Right lobe of liver (tissue), 6 donors: Measurements from ENCODE around the gene ANKH. TPM values are rescaled to one million over a fixed set of nuclear protein-coding genes. Genes with fewer than 3 reads are reported as not detected.
A peak's percentile ranks its signal among the peaks of the same experiment; 100 is the strongest.

Experiments
- ATAC-seq, 4 donors: fragments of 200-7000 bp; cut with Tn5 transposase; one replicate each; pipeline ENCODE4 v1.9.1; 2020; ENCODE audit warnings: mild to moderate bottlenecking in 4 of 4, moderate library complexity in 4 of 4
- DNase-seq, 3 donors: peaks; one replicate each; pipeline ENCODE4 v3.0.0-alpha.2; 2020
- H3K27ac ChIP-seq, 3 donors: fragments of 200-600 bp; one replicate each; pipeline ENCODE4 v1.8.0; 2022
- H3K27me3 ChIP-seq, 2 donors: fragments of 200-600 bp; one replicate each; pipeline ENCODE4 v1.8.0; 2022
- H3K36me3 ChIP-seq, 4 donors: fragments of 200-600 bp; sonication (generic) in 1 of 4; one replicate each; pipeline versions ENCODE4 v1.5.1 to v1.8.0; 2017 to 2022; ENCODE audit warnings: control low read depth in 1 of 4
- H3K4me1 ChIP-seq, 4 donors: fragments of 200-600 bp; sonication (generic) in 1 of 4; one replicate each; pipeline versions ENCODE4 v1.5.1 to v1.8.0; 2017 to 2022; ENCODE audit warnings: control low read depth in 1 of 4
- H3K4me3 ChIP-seq, 3 donors: fragments of 200-600 bp; one replicate each; pipeline ENCODE4 v1.8.0; 2022
- H3K9me3 ChIP-seq, 4 donors: fragments of 200-600 bp; sonication (generic) in 1 of 4; one replicate each; pipeline versions ENCODE4 v1.5.1 to v1.8.0; 2017 to 2022; ENCODE audit warnings: control low read depth in 1 of 4
- POLR2A ChIP-seq: fragments of 450-650 bp; IDR thresholded peaks from one replicate; pipeline ENCODE4 v1.6.1; 2017; ENCODE audit warnings: antibody characterized with exemption, mild to moderate bottlenecking
- WGBS: methylation state at CpG from one replicate; pipeline ENCODE4 v1.1.6; 2018; ENCODE audit warnings: low coverage, low lambda C conversion rate; ENCODE audit not compliant: insufficient coverage; ENCODE audit errors: missing lambda C conversion rate; 5-methylcytosine and 5-hydroxymethylcytosine counted together
- intact Hi-C, 2 donors: fragments of 100-400 bp; cut with DNase I; formaldehyde crosslinking; loops; one replicate each; pipeline versions ENCODE4 v1.11.2 to v1.14.1; 2022
- total RNA-seq, 6 experiments: library from RNA; depleted of rRNA in 2 of 6; stranded (reverse); fragments of >200 nt in 2 of 6; fragmentation: NEBNext Ultra II Directional in 3 of 6; extraction: Animal tissue kit (Norgen Biotek cat#: 25700) in 3 of 6; gene quantifications; one replicate each; pipeline versions ENCODE4 v1.1.0 to v1.2.4, GENCODE V29; 2016 to 2023
- TF ChIP-seq, protein P1 (sequence below), 4 donors: fragments of 200-600 bp in 3 of 4; fragments of 450-650 bp in 1 of 4; IDR thresholded peaks; one replicate each; pipeline versions ENCODE4 v1.5.1 to v1.8.0; 2016 to 2022; ENCODE audit warnings: antibody characterized with exemption in 4 of 4, mild to moderate bottlenecking in 2 of 4
- donor health status: DM: no; HTN: yes; CAD: no.
- donor health status: DM: no; HTN: no; CAD: no.
- donor health status: DM: no; HTN: no; CAD: no.
- donor health status: DM: no; HTN: yes; CAD: no.
- donor health status: DM: no; HTN: yes; CAD: no.

The ANKH gene
- total RNA-seq, 6 experiments from 2014 or later: 38.5 to 121 (median 61.9) TPM

DNA sequence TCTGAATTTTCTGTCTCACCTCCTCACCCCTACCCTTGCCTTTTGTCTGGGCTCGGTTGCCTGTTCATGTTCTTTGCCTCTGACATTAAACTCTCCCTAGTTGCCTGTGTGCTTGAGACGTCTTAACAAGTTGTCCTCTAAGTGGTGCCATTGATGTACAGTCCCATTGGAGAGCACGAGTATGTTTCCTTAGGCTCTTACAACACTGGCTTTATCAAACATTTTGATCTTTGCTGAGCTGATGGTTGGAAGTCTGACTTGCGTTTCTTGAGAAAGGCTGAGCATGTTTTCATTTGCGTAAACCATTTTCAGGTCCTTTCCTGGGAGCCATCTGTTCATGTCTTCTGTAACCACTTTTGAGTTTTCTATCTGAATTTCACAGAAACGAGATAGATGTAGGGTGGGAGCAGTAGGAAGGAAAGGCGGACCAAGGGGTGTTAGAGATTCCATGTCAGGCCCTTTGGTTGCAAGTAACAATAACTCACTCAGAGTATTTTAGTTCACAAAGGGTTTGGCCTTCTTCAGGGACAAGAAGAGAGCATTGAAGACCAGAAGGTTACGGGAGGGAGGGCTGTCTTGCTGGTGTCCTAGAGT, 171.7 kb downstream of the ANKH start:
- H3K4me3 ChIP-seq: no peak overlapping the region
- H3K4me1 ChIP-seq: peaks cover 0 to 54% (median 7%) of the 10 kb centered on the region in 4 donors
- no peaks in the 10 kb centered on the region for H3K27me3 ChIP-seq
- no peak for TF ChIP-seq POLR2A
- TF ChIP-seq, protein P1, sequence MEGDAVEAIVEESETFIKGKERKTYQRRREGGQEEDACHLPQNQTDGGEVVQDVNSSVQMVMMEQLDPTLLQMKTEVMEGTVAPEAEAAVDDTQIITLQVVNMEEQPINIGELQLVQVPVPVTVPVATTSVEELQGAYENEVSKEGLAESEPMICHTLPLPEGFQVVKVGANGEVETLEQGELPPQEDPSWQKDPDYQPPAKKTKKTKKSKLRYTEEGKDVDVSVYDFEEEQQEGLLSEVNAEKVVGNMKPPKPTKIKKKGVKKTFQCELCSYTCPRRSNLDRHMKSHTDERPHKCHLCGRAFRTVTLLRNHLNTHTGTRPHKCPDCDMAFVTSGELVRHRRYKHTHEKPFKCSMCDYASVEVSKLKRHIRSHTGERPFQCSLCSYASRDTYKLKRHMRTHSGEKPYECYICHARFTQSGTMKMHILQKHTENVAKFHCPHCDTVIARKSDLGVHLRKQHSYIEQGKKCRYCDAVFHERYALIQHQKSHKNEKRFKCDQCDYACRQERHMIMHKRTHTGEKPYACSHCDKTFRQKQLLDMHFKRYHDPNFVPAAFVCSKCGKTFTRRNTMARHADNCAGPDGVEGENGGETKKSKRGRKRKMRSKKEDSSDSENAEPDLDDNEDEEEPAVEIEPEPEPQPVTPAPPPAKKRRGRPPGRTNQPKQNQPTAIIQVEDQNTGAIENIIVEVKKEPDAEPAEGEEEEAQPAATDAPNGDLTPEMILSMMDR (IDR thresholded peaks at IDR 0.05): no peak
- DNase-seq (no peak), ATAC-seq (no peak)
- intact Hi-C loops: loop anchor here in 1 of 2 donors (10.0 kb wide), 1 partner anchor 315 kb away; no protein-coding TSS in a partner anchor
- H3K36me3 ChIP-seq: peaks cover 0 to 10% (median 1%) of the 10 kb centered on the region in 4 donors
- H3K9me3 ChIP-seq: no peaks in the 10 kb centered on the region
- H3K27ac ChIP-seq: no peak overlapping the region
- WGBS: 95% methylated on average over 8 of the region's 8 CpGs

DNA sequence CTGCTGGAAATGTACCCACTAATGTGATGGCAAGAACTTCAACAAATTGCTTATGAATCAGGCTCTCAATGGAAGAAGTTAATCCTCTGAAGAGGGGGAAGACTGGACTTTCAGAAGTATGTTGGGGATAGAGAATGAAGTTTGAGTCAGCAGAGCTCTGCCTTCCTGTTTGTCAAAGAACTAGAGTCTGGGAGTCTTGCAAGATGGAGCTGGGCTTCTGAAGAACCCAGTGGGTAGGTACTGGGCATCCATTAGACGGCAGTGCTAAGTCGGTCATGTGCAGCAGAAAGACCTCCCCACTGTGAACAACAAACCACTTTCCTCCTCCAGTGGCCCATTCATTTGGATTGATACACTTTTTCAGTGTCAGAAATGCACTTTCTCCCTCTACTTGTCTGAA, 172.4 kb downstream of the ANKH start:
- DNase-seq (no peak), ATAC-seq (no peak)
- Histone ChIP-seq H3K4me3 (no peak overlapping the region), H3K27ac (peak overlapping the region in 2 of 3 donors; percentile 35 to 64), H3K27me3 (no peaks in the 10 kb centered on the region), H3K4me1 (peaks cover 0 to 47% (median 7%) of the 10 kb centered on the region in 4 donors), H3K9me3 (no peaks in the 10 kb centered on the region), H3K36me3 (peaks cover 0 to 15% (median 4%) of the 10 kb centered on the region in 4 donors)
- no peak for TF ChIP-seq POLR2A
- TF ChIP-seq, protein P1 (IDR thresholded peaks at IDR 0.05): no peak
- WGBS: 90% methylated on average over 2 of the region's 2 CpGs
- intact Hi-C loops: no loop called here

DNA sequence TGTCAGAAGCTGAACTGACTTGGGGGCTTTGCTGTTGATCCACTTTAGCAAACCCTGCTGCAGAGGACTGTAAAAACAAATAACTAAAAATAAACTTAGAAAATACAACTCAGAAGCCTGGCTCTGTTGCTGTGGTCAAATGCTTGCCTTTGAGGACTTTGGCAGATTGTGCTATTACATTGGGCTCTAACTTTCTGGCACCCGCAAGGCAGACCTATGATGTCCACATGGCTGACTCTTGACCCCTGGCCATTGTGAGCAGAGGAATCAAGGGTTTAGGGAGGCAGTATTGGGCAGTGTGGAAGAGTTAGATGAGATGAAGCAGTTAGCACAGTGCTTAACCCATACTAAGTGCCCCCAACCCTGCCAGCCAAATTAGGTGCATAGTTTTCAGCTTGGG, 173.1 kb downstream of the ANKH start:
- intact Hi-C loops: no loop called here
- DNase-seq (peak in 2 of 3 donors; percentile 69 to 85), ATAC-seq (peak; percentile 63 to 89 (median 86))
- TF ChIP-seq, protein P1 (IDR thresholded peaks at IDR 0.05): no peak
- TF ChIP-seq POLR2A: no peak
- H3K27me3 ChIP-seq: no peaks in the 10 kb centered on the region
- H3K27ac ChIP-seq: peak overlapping the region in 2 of 3 donors; percentile 64 to 85
- peaks cover 0 to 19% (median 7%) of the 10 kb centered on the region in 4 donors for H3K36me3 ChIP-seq
- no peaks in the 10 kb centered on the region for H3K9me3 ChIP-seq
- peaks cover 0 to 46% (median 7%) of the 10 kb centered on the region in 4 donors for H3K4me1 ChIP-seq
- H3K4me3 ChIP-seq: no peak overlapping the region
- WGBS: 60% methylated on average over 1 of the region's 1 CpG

DNA sequence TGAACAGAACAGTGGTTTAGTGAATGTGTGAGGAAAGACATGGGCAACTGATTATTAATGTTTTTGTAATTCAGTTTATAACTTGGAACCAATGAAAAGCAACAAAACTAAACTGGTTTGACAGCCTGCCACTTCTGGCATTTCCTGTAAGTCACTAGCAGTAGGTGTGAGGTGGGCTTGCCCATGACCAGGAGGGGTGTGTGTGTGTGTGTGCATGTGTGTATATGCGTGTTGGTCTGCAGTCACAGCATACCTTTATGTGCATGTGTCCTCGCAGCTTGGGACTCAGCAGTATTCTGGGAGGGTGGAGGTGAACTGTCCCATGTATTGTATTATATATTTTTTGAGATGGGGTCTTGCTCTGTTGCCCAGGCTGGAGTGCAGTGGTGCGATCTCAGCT, 174.7 kb downstream of the ANKH start:
- 100% methylated on average over 2 of the region's 3 CpGs for WGBS
- Histone ChIP-seq H3K27ac (peak overlapping the region in 1 of 3 donors; percentile 85), H3K4me1 (peaks cover 0 to 36% (median 7%) of the 10 kb centered on the region in 4 donors), H3K27me3 (no peaks in the 10 kb centered on the region), H3K36me3 (peaks cover 0 to 31% (median 15%) of the 10 kb centered on the region in 4 donors), H3K4me3 (no peak overlapping the region), H3K9me3 (no peaks in the 10 kb centered on the region)
- TF ChIP-seq POLR2A: no peak
- TF ChIP-seq, protein P1 (IDR thresholded peaks at IDR 0.05): no peak
- DNase-seq (no peak), ATAC-seq (no peak)
- intact Hi-C loops: no loop called here
